Mammary epithelial cell (primary cell): Measurements from ENCODE around the gene BICDL2.

Experiments used
- EZH2 ChIP-seq: IDR thresholded peaks from 2 replicates; pipeline ENCODE4 v1.6.1; 2012; ENCODE audit warnings: low read length, inconsistent platforms, borderline replicate concordance
- TF ChIP-seq, protein P1 (sequence below), 2 donors: IDR thresholded peaks in 1 of 2; conservative IDR thresholded peaks in 1 of 2; 2 replicates each; pipeline ENCODE4 v1.5.1; 2011 to 2012; ENCODE audit warnings: inconsistent platforms in 2 of 2, low read length in 2 of 2, mild to moderate bottlenecking in 2 of 2, control low read depth in 1 of 2, low read depth in 1 of 2; ENCODE audit not compliant: insufficient read depth in 1 of 2; ENCODE audit errors: extremely low read depth in 1 of 2

DNA sequence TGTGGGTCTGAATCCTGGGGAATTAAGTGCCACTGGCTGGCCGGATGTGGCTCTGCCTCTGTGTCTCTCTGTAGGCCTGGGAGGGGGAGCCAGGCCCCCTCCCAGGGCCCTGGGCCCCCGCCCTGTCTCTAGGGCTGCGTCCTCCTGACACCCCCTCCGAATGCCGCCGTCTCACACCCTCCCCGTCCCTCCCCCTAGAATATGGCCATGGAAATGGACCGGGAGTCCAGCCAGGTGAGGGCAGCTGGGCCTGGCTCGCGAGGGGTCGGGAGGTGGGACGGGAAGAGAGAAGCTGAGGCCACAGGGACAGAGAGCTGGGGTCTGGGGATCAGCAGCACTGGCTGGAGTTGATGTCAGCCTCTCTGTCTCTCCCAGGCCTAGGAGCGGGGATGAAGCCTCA, 40.4 kb downstream of the BICDL2 start:
- TF ChIP-seq, protein P1, sequence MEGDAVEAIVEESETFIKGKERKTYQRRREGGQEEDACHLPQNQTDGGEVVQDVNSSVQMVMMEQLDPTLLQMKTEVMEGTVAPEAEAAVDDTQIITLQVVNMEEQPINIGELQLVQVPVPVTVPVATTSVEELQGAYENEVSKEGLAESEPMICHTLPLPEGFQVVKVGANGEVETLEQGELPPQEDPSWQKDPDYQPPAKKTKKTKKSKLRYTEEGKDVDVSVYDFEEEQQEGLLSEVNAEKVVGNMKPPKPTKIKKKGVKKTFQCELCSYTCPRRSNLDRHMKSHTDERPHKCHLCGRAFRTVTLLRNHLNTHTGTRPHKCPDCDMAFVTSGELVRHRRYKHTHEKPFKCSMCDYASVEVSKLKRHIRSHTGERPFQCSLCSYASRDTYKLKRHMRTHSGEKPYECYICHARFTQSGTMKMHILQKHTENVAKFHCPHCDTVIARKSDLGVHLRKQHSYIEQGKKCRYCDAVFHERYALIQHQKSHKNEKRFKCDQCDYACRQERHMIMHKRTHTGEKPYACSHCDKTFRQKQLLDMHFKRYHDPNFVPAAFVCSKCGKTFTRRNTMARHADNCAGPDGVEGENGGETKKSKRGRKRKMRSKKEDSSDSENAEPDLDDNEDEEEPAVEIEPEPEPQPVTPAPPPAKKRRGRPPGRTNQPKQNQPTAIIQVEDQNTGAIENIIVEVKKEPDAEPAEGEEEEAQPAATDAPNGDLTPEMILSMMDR (conservative IDR thresholded peaks at IDR 0.05 in 1 of 2, IDR thresholded peaks at IDR 0.05 in 1 of 2; ENCODE audit: extremely low read depth in 1 of 2, insufficient read depth in 1 of 2, low read depth in 1 of 2, low read length in 2 of 2) = no peak
- no peak for TF ChIP-seq EZH2
